Measurements from ENCODE around the gene DNAJC4. TPM values are rescaled to one million over a fixed set of nuclear protein-coding genes. Genes with fewer than 3 reads are reported as not detected.

The DNAJC4 gene
- total RNA-seq, 1 experiment from 2014 or later: 24.2 TPM

GRCh38 chr11:64209563-64209843 lies 20.8 kb upstream of the DNAJC4 start:
- Histone ChIP-seq H3K4me2 (ENCODE audit: insufficient read depth, insufficient read length, low read length) (no peak overlapping the region), H3K23ac (ENCODE audit: insufficient read length, low read depth, low read length) (no peak overlapping the region), H2BK15ac (ENCODE audit: low read depth, low read length) (no peak overlapping the region), H4K5ac (ENCODE audit: insufficient read length, low read depth, low read length) (no peak overlapping the region), H3K27me3 (ENCODE audit: insufficient read depth, low read length) (no peaks in the 10 kb centered on the region), H3K4me1 (ENCODE audit: insufficient read depth, low read length) (no peaks in the 10 kb centered on the region), H3K4ac (ENCODE audit: low read depth, low read length) (no peak overlapping the region), H3K18ac (ENCODE audit: insufficient read length, low read depth, low read length) (no peak overlapping the region), H2AK5ac (ENCODE audit: insufficient read length, low read length) (no peak overlapping the region), H2AFZ (ENCODE audit: low read length) (no peak overlapping the region), H3T11ph (ENCODE audit: low read length) (no peak overlapping the region), H3K79me1 (ENCODE audit: insufficient read depth, low read depth, low read length, poor library complexity, severe bottlenecking) (no peaks in the 10 kb centered on the region), H3K27ac (ENCODE audit: insufficient read length, low read depth, low read length) (no peak overlapping the region), H4K91ac (ENCODE audit: insufficient read length, low read depth, low read length) (no peak overlapping the region), H2BK120ac (ENCODE audit: low read depth, low read length, poor library complexity, severe bottlenecking) (no peak overlapping the region), H2BK12ac (ENCODE audit: insufficient read length, low read depth, low read length) (no peak overlapping the region), H4K8ac (replicated peaks; ENCODE audit: insufficient read length, low read depth, low read length) (no peak overlapping the region), H3K9ac (ENCODE audit: extremely low read depth, insufficient read length, low read length) (no peak overlapping the region), H3K56ac (ENCODE audit: insufficient read length, low read depth, low read length) (no peak overlapping the region), H3K23me2 (ENCODE audit: insufficient read length, low read depth, low read length, poor library complexity, severe bottlenecking) (no peaks in the 10 kb centered on the region), H3K79me2 (ENCODE audit: insufficient read depth, low read length) (no peaks in the 10 kb centered on the region), H4K20me1 (ENCODE audit: control insufficient read depth, insufficient read depth, insufficient read length) (no peaks in the 10 kb centered on the region), H2BK20ac (ENCODE audit: low read depth, low read length, poor library complexity, severe bottlenecking) (no peak overlapping the region), H2BK5ac (ENCODE audit: insufficient read length, low read length) (no peak overlapping the region), H3K14ac (ENCODE audit: insufficient read depth, low read length) (no peak overlapping the region), H3K9me3 (ENCODE audit: control insufficient read depth, low read depth, low read length) (no peaks in the 10 kb centered on the region)
- Mint-ChIP-seq H3K27ac (peak overlapping the region in 2 of 3 experiments; percentile 62 to 92; a peak in 2 of 7 replicates), H3K4me1 (peaks cover 2 to 3% of the 10 kb centered on the region in 2 experiments; a peak in 3 of 4 replicates), H3K27me3 (ENCODE audit: low read depth) (no peaks in the 10 kb centered on the region), H3K9me3 (no peaks in the 10 kb centered on the region), H3K4me3 (no peak overlapping the region), H3K36me3 (ENCODE audit: insufficient read depth in 1 of 3, low read depth in 3 of 3) (peaks cover 6 to 52% (median 40%) of the 10 kb centered on the region in 3 experiments)
- no peak for TF ChIP-seq CTCF (conservative IDR thresholded peaks at IDR 0.05)
- DNase-seq: no peak
- WGBS (ENCODE audit: extremely low coverage, insufficient read length, low lambda C conversion rate): no CpG with 5 or more reads among the region's 8 CpGs

Measured in H9 (cell line).